Activated T-cell treated with anti-CD3 and anti-CD28 coated beads, Interleukin-2, amount 50 U/mL, for 4 hours (primary cell): ENCODE measurements around the gene HDAC4. TPM values are rescaled to one million over a fixed set of nuclear protein-coding genes. Genes with fewer than 3 reads are reported as not detected.

ENCODE experiments used
- ATAC-seq, 2 donors: fragments of 200-7000 bp; cut with Tn5 transposase; one replicate each; pipeline ENCODE4 v1.10.0; 2021
- DNase-seq: peaks from one replicate; pipeline ENCODE4 v3.0.0-alpha.2; 2020
- H3K27me3 Mint-ChIP-seq: one replicate; pipeline ENCODE4 v1.8.0; 2021; ENCODE audit warnings: low read depth, mixed read lengths
- H3K36me3 Mint-ChIP-seq: one replicate; pipeline ENCODE4 v1.8.0; 2022; ENCODE audit warnings: mixed read lengths; ENCODE audit not compliant: insufficient read depth
- H3K4me1 Mint-ChIP-seq: one replicate; pipeline ENCODE4 v1.8.0; 2021; ENCODE audit warnings: low read depth, mixed read lengths
- H3K4me3 Mint-ChIP-seq: one replicate; pipeline ENCODE4 v1.8.0; 2021; ENCODE audit warnings: mild to moderate bottlenecking, moderate library complexity, mixed read lengths
- H3K9me3 Mint-ChIP-seq: one replicate; pipeline ENCODE4 v1.8.0; 2021; ENCODE audit warnings: mixed read lengths
- total RNA-seq, 3 donors: library from RNA; stranded (reverse); gene quantifications; one replicate each; pipeline ENCODE4 v1.2.1, GENCODE V29; 2021

HDAC4 gene
- total RNA-seq, 3 donors from 2014 or later = 30.4 to 34.1 (median 31.9) TPM

GRCh38 chr2:239020541-239021041 lies 380.2 kb downstream of the HDAC4 start:
- no peak for DNase-seq

GRCh38 chr2:239019183-239019581 lies 381.6 kb downstream of the HDAC4 start:
- no peak overlapping the region for H3K4me3 Mint-ChIP-seq
- DNase-seq (no peak), ATAC-seq (no peak)
- H3K9me3 Mint-ChIP-seq = no peaks in the 10 kb centered on the region
- no peaks in the 10 kb centered on the region for H3K4me1 Mint-ChIP-seq
- H3K27me3 Mint-ChIP-seq = peaks cover 5% of the 10 kb centered on the region
- no peaks in the 10 kb centered on the region for H3K36me3 Mint-ChIP-seq

More at GRCh38 chr2:239020541-239021041, 380.2 kb downstream of the HDAC4 start:
- H3K27me3 Mint-ChIP-seq = peaks cover 1% of the 10 kb centered on the region
- no peaks in the 10 kb centered on the region for H3K4me1 Mint-ChIP-seq
- H3K9me3 Mint-ChIP-seq = no peaks in the 10 kb centered on the region
- H3K4me3 Mint-ChIP-seq = no peak overlapping the region
- ATAC-seq = no peak
- no peaks in the 10 kb centered on the region for H3K36me3 Mint-ChIP-seq

GRCh38 chr2:239018271-239019182 lies 382.3 kb downstream of the HDAC4 start:
- Mint-ChIP-seq H3K36me3 (no peaks in the 10 kb centered on the region), H3K4me1 (no peaks in the 10 kb centered on the region), H3K27me3 (peaks cover 5% of the 10 kb centered on the region), H3K4me3 (no peak overlapping the region), H3K9me3 (no peaks in the 10 kb centered on the region)
- ATAC-seq (no peak), DNase-seq (no peak)

GRCh38 chr2:239017491-239018098 lies 383.2 kb downstream of the HDAC4 start:
- Mint-ChIP-seq H3K36me3 (no peaks in the 10 kb centered on the region), H3K9me3 (no peaks in the 10 kb centered on the region), H3K27me3 (peaks cover 8% of the 10 kb centered on the region), H3K4me3 (no peak overlapping the region), H3K4me1 (no peaks in the 10 kb centered on the region)
- no peak for DNase-seq
- ATAC-seq = no peak

DNA sequence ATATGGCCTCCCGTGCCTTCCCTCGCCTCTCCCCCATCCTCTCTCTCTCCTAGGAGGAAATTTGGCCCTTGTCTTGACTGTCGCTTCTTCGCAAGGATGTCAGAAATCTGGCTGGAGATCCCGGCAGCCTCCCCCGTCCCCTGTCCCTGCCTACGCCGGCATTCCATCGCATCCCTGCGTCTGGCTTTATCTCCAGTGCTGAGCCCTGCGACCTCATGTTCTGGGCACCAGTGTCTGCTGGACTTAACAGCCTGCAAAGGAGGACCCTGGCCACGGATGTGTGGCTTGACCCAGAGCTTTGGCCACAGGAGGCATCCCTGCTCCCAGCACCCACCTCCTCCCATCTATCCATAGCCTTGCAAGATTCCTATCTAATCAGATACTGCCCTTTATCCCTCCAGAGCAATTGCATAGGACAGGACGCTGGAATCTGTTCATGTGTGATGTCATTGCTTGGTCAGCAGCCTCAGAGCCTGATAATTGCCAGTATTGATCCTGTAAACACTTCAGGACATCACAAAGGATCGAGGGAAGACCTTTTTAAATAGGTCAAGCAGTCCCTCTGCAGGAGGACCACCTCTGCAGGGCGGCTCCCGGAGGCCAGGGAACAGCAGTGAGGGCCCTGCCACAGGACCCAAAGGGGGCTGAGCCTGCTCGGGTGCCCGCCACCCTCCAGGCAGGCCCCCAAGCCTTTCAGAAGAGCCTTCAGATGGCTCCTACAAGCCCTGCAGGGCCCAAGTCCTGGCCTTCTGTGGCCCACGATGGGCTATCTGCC lies 384.7 kb downstream of the HDAC4 start:
- Mint-ChIP-seq H3K27me3 (peaks cover 13% of the 10 kb centered on the region), H3K4me3 (no peak overlapping the region), H3K36me3 (no peaks in the 10 kb centered on the region), H3K4me1 (no peaks in the 10 kb centered on the region), H3K9me3 (no peaks in the 10 kb centered on the region)
- ATAC-seq (no peak), DNase-seq (no peak)

DNA sequence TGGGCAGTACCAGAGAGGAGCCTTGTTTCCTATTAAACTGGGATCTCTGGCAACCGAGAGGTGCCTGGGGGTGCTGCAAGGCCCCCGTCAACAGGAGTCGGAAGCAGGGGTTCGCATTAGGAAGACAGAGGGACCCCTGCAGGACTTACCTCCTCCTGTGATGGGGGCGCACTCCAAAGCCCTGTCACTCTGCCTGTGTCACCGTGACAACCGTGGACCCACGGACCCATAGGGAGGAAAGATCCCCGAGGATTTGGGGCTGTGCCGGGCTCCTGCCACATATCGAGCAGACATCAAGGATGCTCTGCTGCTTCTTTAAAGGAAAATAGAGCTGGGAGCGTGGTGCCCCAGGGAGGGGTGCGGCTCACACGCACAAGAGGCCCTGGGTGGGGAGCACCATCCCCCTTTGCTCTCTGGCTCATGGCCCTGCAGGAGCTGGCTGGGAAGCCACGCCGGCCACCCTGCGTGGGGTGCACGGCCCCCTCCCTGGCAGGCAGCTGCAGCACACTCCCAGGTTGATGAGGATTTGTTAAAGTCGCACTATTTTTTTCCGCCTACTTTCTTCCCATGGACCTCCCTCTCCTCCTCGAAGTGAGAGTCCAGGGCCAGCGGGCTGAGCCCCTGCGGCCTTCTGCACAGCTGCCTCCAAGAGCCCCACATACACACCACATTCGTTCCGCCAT lies 385.5 kb downstream of the HDAC4 start:
- H3K9me3 Mint-ChIP-seq = no peaks in the 10 kb centered on the region
- no peaks in the 10 kb centered on the region for H3K36me3 Mint-ChIP-seq
- DNase-seq (no peak), ATAC-seq (no peak)
- peaks cover 13% of the 10 kb centered on the region for H3K27me3 Mint-ChIP-seq
- no peaks in the 10 kb centered on the region for H3K4me1 Mint-ChIP-seq
- H3K4me3 Mint-ChIP-seq = no peak overlapping the region

DNA sequence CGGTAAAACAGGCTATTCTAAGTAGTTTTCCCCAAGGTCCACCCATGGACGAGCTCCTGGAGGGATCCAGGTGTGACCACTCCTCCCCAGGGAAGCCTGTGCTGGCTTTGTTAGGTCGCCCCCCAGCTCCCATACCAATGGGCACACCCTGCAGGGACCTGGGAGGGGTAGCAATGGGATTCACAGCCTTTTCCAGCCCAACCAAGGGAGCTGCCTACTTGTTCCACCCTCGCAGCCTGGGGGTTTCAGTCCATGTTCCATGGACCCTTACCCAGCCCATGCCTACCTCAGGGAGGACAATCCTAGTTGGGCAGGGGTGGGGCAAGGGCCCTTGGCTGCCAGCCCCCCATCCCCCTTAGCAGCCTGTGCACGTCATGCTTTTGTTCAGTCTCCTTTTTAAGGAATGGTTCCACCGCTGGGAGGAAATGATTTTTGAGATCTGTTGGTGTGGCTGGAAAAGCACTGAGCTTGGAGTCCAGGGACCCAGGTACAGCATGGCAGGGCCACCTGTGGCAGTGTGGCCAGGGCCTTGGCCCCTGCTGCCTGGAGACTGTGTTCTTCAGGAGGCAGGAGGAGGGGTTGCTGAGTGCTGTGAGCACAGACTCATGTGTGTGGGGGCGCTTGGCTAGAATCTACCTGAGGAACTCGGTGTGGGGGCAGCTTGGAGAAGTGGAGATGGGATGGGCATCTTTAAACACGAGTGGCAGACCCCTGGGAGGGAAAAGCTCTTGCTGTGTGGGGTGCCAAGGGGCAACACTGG lies 386.2 kb downstream of the HDAC4 start:
- peaks cover 13% of the 10 kb centered on the region for H3K27me3 Mint-ChIP-seq
- H3K9me3 Mint-ChIP-seq = no peaks in the 10 kb centered on the region
- no peak for DNase-seq
- no peak overlapping the region for H3K4me3 Mint-ChIP-seq
- ATAC-seq = no peak
- H3K36me3 Mint-ChIP-seq = no peaks in the 10 kb centered on the region
- no peaks in the 10 kb centered on the region for H3K4me1 Mint-ChIP-seq

DNA sequence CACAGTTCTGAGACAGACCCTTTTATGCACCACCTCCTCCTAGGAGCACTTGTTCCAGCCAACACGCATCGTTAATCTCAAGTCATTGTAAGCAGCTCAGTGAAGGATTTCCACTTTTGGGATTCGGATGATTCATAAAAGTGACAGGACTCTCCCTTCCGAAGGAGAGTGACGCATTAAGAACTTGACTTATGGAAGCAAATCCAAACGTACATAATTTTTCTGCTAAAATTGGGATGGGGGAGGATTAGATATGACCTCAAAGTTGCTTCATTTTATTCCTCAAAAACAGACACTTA lies 387.2 kb downstream of the HDAC4 start:
- ATAC-seq (no peak), DNase-seq (no peak)
- Mint-ChIP-seq H3K27me3 (peaks cover 22% of the 10 kb centered on the region), H3K9me3 (no peaks in the 10 kb centered on the region), H3K36me3 (no peaks in the 10 kb centered on the region), H3K4me3 (no peak overlapping the region), H3K4me1 (no peaks in the 10 kb centered on the region)

- H3K27me3 Mint-ChIP-seq = peaks cover 25% of the 10 kb centered on the region
Observed at GRCh38 chr2:239012936-239013677, 387.7 kb downstream of the HDAC4 start.

GRCh38 chr2:239012228-239012627 lies 388.6 kb downstream of the HDAC4 start:
- no peaks in the 10 kb centered on the region for H3K9me3 Mint-ChIP-seq
- no peaks in the 10 kb centered on the region for H3K4me1 Mint-ChIP-seq
- no peak overlapping the region for H3K4me3 Mint-ChIP-seq
- DNase-seq (no peak), ATAC-seq (no peak)
- no peaks in the 10 kb centered on the region for H3K36me3 Mint-ChIP-seq
- peaks cover 33% of the 10 kb centered on the region for H3K27me3 Mint-ChIP-seq

More at GRCh38 chr2:239012936-239013677, 387.7 kb downstream of the HDAC4 start:
- ATAC-seq (no peak), DNase-seq (no peak)
- no peaks in the 10 kb centered on the region for H3K4me1 Mint-ChIP-seq
- H3K4me3 Mint-ChIP-seq = no peak overlapping the region
- H3K36me3 Mint-ChIP-seq = no peaks in the 10 kb centered on the region
- H3K9me3 Mint-ChIP-seq = no peaks in the 10 kb centered on the region

- no peak overlapping the region for H3K4me3 Mint-ChIP-seq
- H3K9me3 Mint-ChIP-seq = no peaks in the 10 kb centered on the region
- H3K36me3 Mint-ChIP-seq = no peaks in the 10 kb centered on the region
- ATAC-seq (no peak), DNase-seq (no peak)
- peaks cover 40% of the 10 kb centered on the region for H3K27me3 Mint-ChIP-seq
- no peaks in the 10 kb centered on the region for H3K4me1 Mint-ChIP-seq
Observed at GRCh38 chr2:239009589-239009961, 391.2 kb downstream of the HDAC4 start.

GRCh38 chr2:239008677-239009588 lies 391.9 kb downstream of the HDAC4 start:
- no peak overlapping the region for H3K4me3 Mint-ChIP-seq

More at GRCh38 chr2:239008677-239009588, 391.9 kb downstream of the HDAC4 start:
- DNase-seq = no peak
- Mint-ChIP-seq H3K36me3 (no peaks in the 10 kb centered on the region), H3K4me1 (no peaks in the 10 kb centered on the region), H3K9me3 (no peaks in the 10 kb centered on the region), H3K27me3 (peaks cover 44% of the 10 kb centered on the region)
- ATAC-seq = no peak
